Erythroblast (primary cell): Measurements from ENCODE around the gene PSMD11.

Experiments
- GATA1 ChIP-seq: IDR thresholded peaks from 2 replicates; pipeline ENCODE4 v1.6.1; 2011; ENCODE audit warnings: low read depth, mild to moderate bottlenecking, control low read depth, low read length, moderate library complexity
- POLR2A ChIP-seq: IDR thresholded peaks from 2 replicates; pipeline ENCODE4 v1.6.1; 2011; ENCODE audit warnings: mild to moderate bottlenecking, low read length

DNA sequence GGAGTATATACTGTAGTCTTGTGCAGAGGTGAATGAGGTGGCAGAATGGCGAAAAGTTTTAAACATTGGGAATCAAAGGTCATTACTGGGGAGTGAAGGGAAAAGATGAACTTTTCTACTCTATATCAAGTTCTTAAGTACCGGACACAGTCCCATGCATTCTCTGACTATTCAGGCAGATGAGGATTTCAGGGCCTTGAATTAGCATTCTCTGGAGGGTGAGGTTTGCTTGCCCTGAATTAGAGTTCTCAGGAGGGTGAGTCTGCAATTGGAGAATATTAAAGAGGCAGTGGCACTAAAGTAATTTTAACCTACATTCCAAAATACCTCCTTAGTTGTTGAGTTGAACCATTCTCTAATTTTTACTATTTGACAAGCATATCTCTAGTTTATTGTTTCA is 9.1 kb downstream of the PSMD11 start:
- TF ChIP-seq POLR2A (no peak), GATA1 (no peak)
